ELR (cell line): ENCODE results near the gene RRP36.
"Not testable (repeated sequence)": the region's sequence is repeated elsewhere in the genome, so short reads cannot be mapped to it uniquely, and the experiment has no call there.

Source experiments
- DNase-seq: peaks from one replicate; pipeline ENCODE4 v3.0.0-alpha.2; 2015; ENCODE audit warnings: low read depth

Gene RRP36

DNA sequence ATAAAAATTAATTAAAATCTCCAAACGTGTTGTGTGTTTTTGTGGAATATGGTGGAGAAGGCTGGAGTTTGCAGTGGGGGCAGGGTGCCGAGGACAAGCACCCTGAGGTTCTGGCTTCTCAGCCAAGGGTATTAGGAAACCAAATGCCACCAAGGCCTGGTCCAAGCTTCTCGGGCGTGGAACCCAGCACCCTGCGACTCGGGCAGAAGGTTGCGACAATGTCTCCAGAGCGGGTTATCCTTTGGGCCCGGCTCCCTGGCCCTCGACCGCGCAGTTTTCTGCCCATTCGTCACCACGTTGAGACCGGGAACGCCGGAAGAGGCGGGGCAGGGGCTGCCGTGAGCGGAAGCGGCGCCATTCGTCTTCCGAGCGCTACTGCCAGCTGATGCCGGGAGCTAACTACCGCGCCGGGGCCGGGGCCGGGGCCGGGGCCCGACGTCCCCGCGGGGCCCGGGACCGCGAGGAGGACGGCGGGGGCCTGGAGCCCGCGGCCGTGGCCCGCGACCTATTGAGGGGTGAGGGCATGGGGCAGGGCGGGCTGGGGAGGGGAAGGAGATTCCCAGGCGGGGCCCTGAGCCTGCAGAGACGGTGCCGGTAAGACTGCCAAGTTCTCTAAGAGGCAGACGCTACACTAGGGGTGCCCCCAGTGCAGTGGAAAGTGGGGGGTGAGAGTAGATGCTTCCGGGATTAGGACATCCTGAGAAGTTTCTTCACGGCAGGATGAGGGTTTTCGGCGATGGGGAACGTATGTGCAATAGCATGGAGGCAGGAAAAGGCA lies at the start of gene RRP36:
Gene RRP36 (plus strand): TSS at position 354 of the 778 bp plus-strand sequence. CDS start 32 bp downstream, at position 386.
- peak; percentile 86 for DNase-seq

- DNase-seq, result no peak
Observed at GRCh38 chr6:42971746-42972327, 49.6 kb upstream of the RRP36 start.

GRCh38 chr6:42973926-42974325 lies 47.5 kb upstream of the RRP36 start:
- DNase-seq, result no peak

DNA sequence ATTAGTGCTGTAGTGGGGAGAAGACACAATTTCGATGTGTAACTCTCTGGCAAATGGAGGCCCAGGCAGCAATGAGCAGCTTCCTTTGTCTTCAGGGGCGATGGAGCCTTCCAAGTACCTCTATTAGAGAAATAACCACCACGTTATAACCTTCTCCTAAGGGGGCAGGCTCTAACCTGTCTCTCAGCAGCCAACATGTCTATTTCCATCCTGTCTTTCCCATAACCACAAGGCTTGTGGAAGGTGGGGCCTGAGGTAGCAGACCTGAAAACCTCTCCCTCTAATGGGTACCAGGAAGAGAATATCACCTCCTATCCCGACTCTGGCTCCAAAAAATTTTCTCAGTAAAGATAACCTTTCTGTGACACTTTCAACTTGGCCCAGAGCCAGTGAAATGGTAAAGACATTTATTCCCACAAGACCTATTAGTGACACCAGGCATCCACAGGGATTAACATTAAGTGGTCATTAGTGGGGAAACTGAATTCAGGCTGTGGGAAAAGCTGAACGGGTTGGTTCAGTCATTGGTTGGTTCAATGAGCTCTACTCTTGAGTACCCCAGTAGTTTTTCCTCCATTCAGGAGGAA lies 46.4 kb upstream of the RRP36 start:
- no peak for DNase-seq

DNA sequence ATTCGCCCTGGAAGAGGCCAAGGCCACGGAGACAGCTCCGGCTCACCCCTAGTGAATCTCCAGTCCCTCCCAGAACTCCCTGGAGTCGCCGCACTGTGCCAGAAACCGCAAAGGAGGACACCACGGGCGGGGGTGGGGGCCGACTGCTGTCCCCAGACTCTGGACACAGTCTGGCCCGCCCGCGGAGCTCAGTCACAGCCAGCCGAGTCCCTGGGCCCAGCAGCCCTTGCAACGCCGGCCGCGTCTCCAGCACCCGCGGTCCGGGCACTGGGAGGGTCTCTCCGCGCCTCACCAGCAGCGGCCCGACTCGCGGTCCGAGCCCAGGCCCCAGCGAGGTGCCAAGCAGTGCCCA lies 43.0 kb upstream of the RRP36 start:
- DNase-seq, result peak; percentile 44

DNA sequence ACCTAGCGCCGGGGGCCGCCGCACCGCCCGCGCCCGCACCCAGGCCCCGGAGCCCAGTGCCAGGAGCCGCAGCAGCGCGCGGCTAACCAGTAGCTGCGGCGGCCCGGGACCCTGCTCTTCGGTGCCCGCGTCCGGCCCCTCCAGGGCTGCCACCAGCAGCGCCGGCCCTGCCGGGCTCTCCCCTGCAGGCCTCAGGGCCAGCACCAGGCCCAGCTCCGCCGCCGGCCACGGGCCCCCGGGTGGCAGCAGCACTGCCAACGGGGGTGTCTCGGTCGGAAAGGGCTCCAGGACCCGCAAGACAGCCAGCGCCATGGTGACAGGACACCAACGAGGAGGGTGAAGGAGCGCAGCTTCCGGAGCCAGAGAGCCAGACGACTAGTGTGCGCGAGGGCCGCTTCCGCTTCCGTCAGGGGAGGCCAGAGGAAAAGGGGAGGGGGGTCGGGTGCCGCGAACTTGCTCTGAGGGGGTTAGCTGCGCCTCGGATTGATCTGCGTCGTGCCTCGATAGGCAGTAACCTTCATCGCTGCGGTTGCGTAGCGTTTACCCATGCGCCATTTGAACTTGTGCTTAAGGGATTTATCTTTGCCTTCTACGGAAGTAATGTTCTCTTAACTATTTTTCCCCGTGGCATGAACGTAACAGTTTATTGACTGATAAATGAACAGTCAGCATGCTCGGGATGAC lies 42.4 kb upstream of the RRP36 start, which contains the start of gene PEX6:
Gene PEX6 (minus strand): TSS at position 343 of the 684 bp plus-strand sequence. CDS start 31 bp downstream, at position 312.
- peak; percentile 86 for DNase-seq

- peak; percentile 74 for DNase-seq
Observed at GRCh38 chr6:42979523-42980177, 41.8 kb upstream of the RRP36 start.

DNA sequence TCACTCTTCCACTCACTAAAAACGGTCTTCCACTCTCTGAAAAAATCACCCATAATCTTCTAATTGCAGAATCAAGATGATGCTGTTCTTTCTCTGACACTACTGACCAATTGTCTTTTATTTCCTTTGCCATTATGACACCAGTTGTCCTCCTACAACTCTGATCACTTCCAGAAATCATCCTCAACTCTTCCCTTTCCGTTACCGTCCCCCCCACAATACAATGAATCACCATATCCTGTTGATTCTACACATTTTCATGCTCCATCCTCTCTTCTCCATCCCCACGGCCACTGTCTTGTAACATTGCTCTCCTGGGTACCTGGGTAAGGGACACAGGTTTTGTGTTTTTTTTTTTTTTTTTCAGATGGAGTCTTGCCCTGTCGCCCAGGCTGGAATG lies 39.6 kb upstream of the RRP36 start:
- peak; percentile 64 for DNase-seq

- DNase-seq, result peak; percentile 100
Observed at GRCh38 chr6:42984001-42984923, 37.2 kb upstream of the RRP36 start, which contains the start of gene PPP2R5D. TSS of gene PPP2R5D (plus strand) at chr6:42984570. CDS start at chr6:42984678, 108 bp downstream.

DNA sequence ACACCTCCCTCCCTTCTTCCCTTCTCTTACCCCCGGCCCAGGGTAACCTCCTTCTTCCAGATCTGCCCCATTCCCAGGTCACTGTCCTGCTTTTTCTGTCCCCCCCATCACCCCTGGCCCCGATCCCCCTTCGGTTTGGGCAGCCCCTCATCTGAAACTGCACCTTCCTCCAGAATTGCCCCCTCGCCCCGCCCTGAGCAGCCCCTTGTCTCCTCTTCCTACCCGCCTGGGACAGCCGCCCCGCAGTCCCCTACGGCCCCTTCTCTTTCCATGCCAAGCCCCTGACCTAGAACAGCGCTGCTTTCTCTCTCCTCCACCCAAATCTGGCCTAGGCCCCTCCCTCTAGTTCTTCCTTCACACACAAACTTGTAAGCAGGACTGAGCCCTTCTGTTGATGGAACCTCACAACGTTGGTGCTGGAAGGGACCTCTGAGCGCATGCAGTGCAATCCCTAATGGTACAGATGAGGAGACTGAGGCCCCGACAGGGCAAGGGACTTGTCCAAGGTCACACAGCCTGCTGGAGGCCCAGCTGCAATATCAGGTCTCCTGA lies 36.4 kb upstream of the RRP36 start:
- DNase-seq, result peak; percentile 37

- DNase-seq, result no peak
Observed at GRCh38 chr6:42987533-42988451, 33.6 kb upstream of the RRP36 start.

DNA sequence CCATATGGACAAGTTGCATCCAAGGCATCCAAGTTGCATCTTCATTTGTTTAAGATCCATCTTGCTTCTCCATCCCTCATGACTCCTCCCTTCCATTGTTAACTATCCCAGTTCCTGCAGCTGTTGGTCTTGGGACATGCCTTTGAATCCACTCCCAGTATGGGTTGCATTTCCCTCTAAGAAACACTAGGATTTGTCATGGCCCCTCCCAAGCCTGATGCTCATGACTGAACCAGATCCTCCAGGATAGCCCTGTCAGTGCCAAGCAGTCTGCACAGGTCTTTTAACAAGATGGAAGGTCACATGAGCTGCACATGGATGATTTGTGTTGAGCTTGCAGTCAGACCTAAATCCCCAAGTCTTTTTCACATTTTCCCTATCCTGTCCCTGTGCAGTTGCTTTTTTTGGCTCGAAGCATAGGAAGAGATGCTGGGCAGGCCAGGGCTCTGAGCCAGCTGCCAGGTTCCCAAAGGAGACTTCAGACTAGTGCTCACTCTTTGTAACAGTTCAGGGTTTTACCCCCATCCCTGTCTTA lies 32.9 kb upstream of the RRP36 start:
- DNase-seq, result peak; percentile 40

GRCh38 chr6:42989923-42990322 lies 31.5 kb upstream of the RRP36 start:
- no peak for DNase-seq

DNA sequence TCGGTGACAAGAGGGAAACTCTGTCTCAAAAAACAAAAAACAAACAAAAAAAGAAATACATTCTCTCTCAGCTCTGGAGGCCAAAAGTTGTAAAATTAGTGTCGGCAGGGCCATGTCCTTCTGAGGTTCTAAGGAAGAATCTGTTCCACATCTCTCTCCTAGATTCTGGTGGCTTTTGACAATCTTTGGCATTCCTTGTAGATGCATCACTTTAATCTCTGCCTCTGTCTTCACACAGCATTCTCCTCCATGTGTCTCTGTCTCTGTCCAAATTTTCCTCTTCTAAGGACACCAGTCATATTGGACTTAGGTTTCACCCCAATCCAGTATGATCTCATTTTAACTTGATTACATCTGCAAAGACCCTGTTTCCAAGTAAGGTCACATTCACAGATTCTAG lies 28.0 kb upstream of the RRP36 start:
- peak; percentile 9 for DNase-seq

- peak; percentile 15 for DNase-seq
Observed at GRCh38 chr6:42996513-42996912, 24.9 kb upstream of the RRP36 start.

DNA sequence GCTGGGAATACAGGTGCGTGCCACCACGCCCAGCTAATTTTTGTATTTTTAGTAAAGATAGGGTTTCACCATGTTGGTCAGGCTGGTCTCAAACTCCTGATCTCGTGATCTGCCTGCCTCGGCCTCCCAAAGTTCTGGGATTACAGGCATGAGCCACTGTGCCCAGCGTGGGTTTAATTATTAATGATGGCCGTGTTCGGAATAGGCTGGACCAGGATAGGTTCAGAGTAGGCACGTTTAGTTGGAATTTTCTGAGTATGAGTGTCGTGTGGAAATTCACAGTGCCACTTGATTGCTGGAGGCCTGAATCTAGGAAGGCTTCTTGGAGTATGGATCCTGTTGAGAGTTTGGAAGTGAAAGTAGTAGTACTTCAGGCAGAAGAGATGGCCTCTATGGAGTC lies 23.2 kb upstream of the RRP36 start:
- DNase-seq, result not testable (repeated sequence)

DNA sequence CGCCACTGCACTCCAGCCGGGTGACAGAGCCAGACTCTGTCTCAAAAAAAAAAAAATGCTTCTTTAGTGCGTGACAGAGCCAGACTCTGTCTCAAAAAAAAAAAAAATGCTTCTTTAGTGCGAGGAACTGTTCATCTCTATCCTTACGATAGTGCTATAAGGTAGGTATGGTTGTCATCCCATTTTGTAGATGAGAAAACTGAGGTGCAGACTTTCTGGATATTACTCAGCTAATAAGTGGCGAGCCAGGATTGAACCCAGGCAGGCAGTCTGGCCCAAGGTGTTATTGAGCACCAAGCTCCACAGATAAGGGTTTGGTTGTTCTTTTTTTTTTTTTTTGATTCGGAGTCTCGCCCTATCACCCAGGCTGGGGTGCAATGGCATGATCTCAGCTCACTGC lies 19.6 kb upstream of the RRP36 start:
- DNase-seq, result no peak

- peak; percentile 37 for DNase-seq
Observed at GRCh38 chr6:43005844-43006243, 15.6 kb upstream of the RRP36 start.

DNA sequence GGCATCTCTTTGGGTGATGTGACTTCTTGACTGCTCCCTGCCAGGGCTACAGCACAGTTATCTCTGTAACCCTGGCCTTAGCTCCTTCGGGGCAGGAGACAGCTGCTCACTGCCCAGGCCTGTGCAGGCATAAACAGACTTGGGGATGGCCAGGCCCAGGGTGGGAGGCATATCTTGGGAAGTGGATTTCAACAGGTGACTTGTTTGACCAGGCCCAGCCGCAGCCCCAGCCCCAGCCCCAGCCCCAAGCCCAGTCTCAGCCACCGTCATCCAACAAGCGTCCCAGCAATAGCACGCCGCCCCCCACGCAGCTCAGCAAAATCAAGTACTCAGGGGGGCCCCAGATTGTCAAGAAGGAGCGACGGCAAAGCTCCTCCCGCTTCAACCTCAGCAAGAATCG lies 15.2 kb upstream of the RRP36 start:
- DNase-seq, result no peak
